T47D (cell line): ENCODE measurements around the gene ACOX3.
"Not testable (repeated sequence)": the region's sequence is repeated elsewhere in the genome, so short reads cannot be mapped to it uniquely, and the experiment has no call there.

Experiments used
- DNase-seq, 2 experiments: peaks; one replicate each; pipeline versions ENCODE4 v3.0.0 to v3.0.0-alpha.2; 2011 to 2012; ENCODE audit warnings: low read depth in 1 of 2, low spot score in 1 of 2
- JUND ChIP-seq: IDR thresholded peaks from 2 replicates; pipeline ENCODE4 v1.6.1; 2012; ENCODE audit warnings: low read depth
- in situ Hi-C: cut with HindIII; loops from 2 replicates; pipeline ENCODE4 v1.10.0; 2016; ENCODE audit warnings: low sequenced_read_pairs, low pct_unique_long_range_greater_than_20kb

The ACOX3 gene

GRCh38 chr4:8438743-8439142, 1.8 kb downstream of the ACOX3 start:
- peak in 1 of 2 experiments; percentile 40 for DNase-seq
- in situ Hi-C loops: no loop called here

GRCh38 chr4:8437281-8437680, 3.2 kb downstream of the ACOX3 start:
- in situ Hi-C loops: no loop called here
- DNase-seq: peak in 1 of 2 experiments; percentile 35
- no peak for TF ChIP-seq JUND

More at GRCh38 chr4:8438743-8439142, 1.8 kb downstream of the ACOX3 start:
- no peak for TF ChIP-seq JUND

GRCh38 chr4:8435656-8436121, 4.8 kb downstream of the ACOX3 start:
- no peak for TF ChIP-seq JUND
- no peak for DNase-seq
- in situ Hi-C loops: no loop called here

GRCh38 chr4:8434251-8435073, 6.1 kb downstream of the ACOX3 start:
- in situ Hi-C loops: no loop called here
- TF ChIP-seq JUND: no peak
- DNase-seq: no peak

GRCh38 chr4:8433136-8433535, 7.4 kb downstream of the ACOX3 start:
- DNase-seq: no peak

GRCh38 chr4:8431553-8431952, 9.0 kb downstream of the ACOX3 start:
- TF ChIP-seq JUND: no peak
- no peak for DNase-seq
- in situ Hi-C loops: no loop called here

More at GRCh38 chr4:8433136-8433535, 7.4 kb downstream of the ACOX3 start:
- TF ChIP-seq JUND: no peak
- in situ Hi-C loops: no loop called here

GRCh38 chr4:8428288-8429097, 12.0 kb downstream of the ACOX3 start:
- peak; percentile 53 to 90 for DNase-seq
- no peak for TF ChIP-seq JUND
- in situ Hi-C loops: no loop called here

GRCh38 chr4:8427761-8428287, 12.7 kb downstream of the ACOX3 start:
- peak in 1 of 2 experiments; percentile 38 for DNase-seq
- in situ Hi-C loops: no loop called here

GRCh38 chr4:8427262-8427661, 13.3 kb downstream of the ACOX3 start:
- no peak for DNase-seq
- in situ Hi-C loops: no loop called here
- no peak for TF ChIP-seq JUND

More at GRCh38 chr4:8427761-8428287, 12.7 kb downstream of the ACOX3 start:
- no peak for TF ChIP-seq JUND

GRCh38 chr4:8422786-8423185, 17.7 kb downstream of the ACOX3 start:
- TF ChIP-seq JUND: no peak
- no peak for DNase-seq
- in situ Hi-C loops: no loop called here

- no peak for TF ChIP-seq JUND
- in situ Hi-C loops: no loop called here
- DNase-seq: peak in 1 of 2 experiments; percentile 73
Measured at GRCh38 chr4:8422327-8422726, 18.2 kb downstream of the ACOX3 start.

- in situ Hi-C loops: not testable (repeated sequence)
Measured at GRCh38 chr4:8420151-8420550, 20.4 kb downstream of the ACOX3 start.

More at GRCh38 chr4:8420151-8420550, 20.4 kb downstream of the ACOX3 start:
- DNase-seq: not testable (repeated sequence)
